K562 (cell line): Measurements from ENCODE around the gene DDAH2. TPM values are rescaled to one million over a fixed set of nuclear protein-coding genes. Genes with fewer than 3 reads are reported as not detected.

Source experiments
- ATAC-seq: fragments of 200-7000 bp; cut with Tn5 transposase; 3 replicates; pipeline ENCODE4 v1.9.1; 2020; ENCODE audit warnings: moderate library complexity
- BruUV-seq: library from RNA; stranded (reverse); fragments of 400-500 nt; replicated peaks from 2 replicates; lab custom pipeline; 2021; lab: Mats Ljungman, UMichigan
- CTCF ChIA-PET: fragments of 300-600 bp; formaldehyde crosslinking; extraction: SDS; loops from one replicate; lab custom pipeline; 2021; ENCODE audit warnings: low intra/inter-chr PET ratio; lab: Yijun Ruan, JAX
- POLR2A ChIA-PET: fragments of 300-600, 350-650 bp; sonication (Branson Sonifier 250); formaldehyde crosslinking; extraction: SDS; loops from one replicate; lab custom pipeline; 2021; ENCODE audit warnings: antibody characterized with exemption, inconsistent platforms; lab: Yijun Ruan, JAX
- DNase-seq, 4 experiments: peaks; one replicate each; pipeline versions ENCODE4 v3.0.0 to v3.0.0-alpha.2; 2011 to 2018; ENCODE audit warnings: low spot score in 3 of 4, mixed read lengths in 3 of 4; ENCODE audit errors: extremely low read depth in 1 of 4
- FAIRE-seq: peaks from 2 replicates; lab custom pipeline; 2011; peaks lifted over from hg19 to GRCh38; lab: Jason Lieb, UNC
- H2AFZ ChIP-seq: 2 replicates; pipeline ENCODE4 v1.6.0; 2011; ENCODE audit warnings: low read depth, low read length, control low read depth, inconsistent platforms
- H3K27ac ChIP-seq: fragments of 200-600 bp; 3 replicates; pipeline ENCODE4 v1.8.0; 2011; ENCODE audit warnings: low read depth, mild to moderate bottlenecking, control low read depth, inconsistent platforms, low read length, moderate library complexity, mixed read lengths; ENCODE audit errors: extremely low read depth
- H3K27me3 ChIP-seq, 2 experiments: fragments of 300-600 bp in 1 of 2; 2 replicates in 1 of 2; 3 replicates in 1 of 2; pipeline versions ENCODE4 v1.6.0 to v1.8.0; 2011; ENCODE audit warnings: inconsistent platforms in 2 of 2, low read length in 2 of 2, mild to moderate bottlenecking in 1 of 2, mixed read lengths in 1 of 2, moderate library complexity in 1 of 2; ENCODE audit not compliant: control insufficient read depth in 2 of 2, insufficient read depth in 2 of 2
- H3K36me3 ChIP-seq: fragments of 300-600 bp; 3 replicates; pipeline ENCODE4 v1.8.0; 2011; ENCODE audit warnings: mild to moderate bottlenecking, low read length, inconsistent platforms; ENCODE audit not compliant: control insufficient read depth, insufficient read depth
- H3K4me1 ChIP-seq, 2 experiments: fragments of 200-600 bp in 1 of 2; replicated peaks in 1 of 2; 2 replicates in 1 of 2; 3 replicates in 1 of 2; pipeline versions ENCODE4 v1.5.1 to v1.8.0; 2011; ENCODE audit warnings: inconsistent platforms in 2 of 2, low read length in 2 of 2, mild to moderate bottlenecking in 1 of 2, mixed read lengths in 1 of 2, moderate library complexity in 1 of 2; ENCODE audit not compliant: control insufficient read depth in 2 of 2, insufficient read depth in 2 of 2
- H3K4me2 ChIP-seq: 2 replicates; pipeline ENCODE4 v1.6.1; 2011; ENCODE audit warnings: low read length, control low read depth, inconsistent platforms, mixed read lengths; ENCODE audit not compliant: insufficient read depth
- H3K4me3 ChIP-seq: fragments of 200-600 bp; sonication (generic), shearing (Covaris generic); 2 replicates; pipeline ENCODE4 v1.5.1; 2016; ENCODE audit warnings: control low read depth, inconsistent platforms
- H3K79me2 ChIP-seq: fragments of 200-600 bp; 3 replicates; pipeline ENCODE4 v1.8.0; 2011; ENCODE audit warnings: low read length, inconsistent platforms; ENCODE audit not compliant: control insufficient read depth, insufficient read depth
- H3K9ac ChIP-seq, 2 experiments: 2 replicates each; pipeline versions ENCODE4 v1.6.0 to v1.6.1; 2011; ENCODE audit warnings: low read depth in 2 of 2, low read length in 2 of 2, control low read depth in 1 of 2, inconsistent platforms in 1 of 2, mild to moderate bottlenecking in 1 of 2, mixed read lengths in 1 of 2; ENCODE audit not compliant: insufficient read depth in 1 of 2
- H3K9me1 ChIP-seq: one replicate; pipeline ENCODE4 v1.6.0; 2011; ENCODE audit warnings: inconsistent platforms, mild to moderate bottlenecking, low read length, moderate library complexity; ENCODE audit not compliant: control insufficient read depth, insufficient read depth
- H3K9me3 ChIP-seq: replicated peaks from 2 replicates; pipeline ENCODE4 v1.5.1; 2011; ENCODE audit warnings: low read depth, low read length, inconsistent platforms; ENCODE audit not compliant: control insufficient read depth, insufficient read depth
- H4K20me1 ChIP-seq: replicated peaks from 2 replicates; pipeline ENCODE4 v1.6.1; 2011; ENCODE audit warnings: low read length, inconsistent platforms, mixed read lengths; ENCODE audit not compliant: control insufficient read depth, insufficient read depth
- DACH1 ChIP-seq: fragments of 450-650 bp; IDR thresholded peaks from 2 replicates; pipeline ENCODE4 v1.6.1; 2018; ENCODE audit not compliant: partially characterized antibody
- ESRRB ChIP-seq: fragments of 250-450 bp; sonication (Bioruptor Pico); IDR thresholded peaks from 2 replicates; pipeline ENCODE4 v1.5.0; 2020; ENCODE audit warnings: mild to moderate bottlenecking, moderate library complexity, borderline replicate concordance
- FOXA3 ChIP-seq, 2 experiments: fragments of 450-650 bp in 1 of 2; sonication (generic) in 1 of 2; formaldehyde crosslinking; IDR thresholded peaks in 1 of 2; conservative IDR thresholded peaks in 1 of 2; 2 replicates each; pipeline versions ENCODE4 v1.4.0 to v1.8.0; 2020 to 2022; ENCODE audit warnings: mild to moderate bottlenecking in 2 of 2, missing genetic modification reagents in 1 of 2
- HMG20A ChIP-seq: fragments of 450-650 bp; formaldehyde crosslinking; conservative IDR thresholded peaks from 2 replicates; pipeline ENCODE4 v1.4.0; 2020; ENCODE audit warnings: mild to moderate bottlenecking, mixed read lengths
- RBM25 ChIP-seq: fragments of 200-400 bp; formaldehyde crosslinking; IDR thresholded peaks from 2 replicates; pipeline ENCODE4 v1.6.1; 2018; ENCODE audit warnings: low read length, low read depth, moderate library complexity; ENCODE audit not compliant: severe bottlenecking
- SNRNP70 ChIP-seq: fragments of 200-400 bp; formaldehyde crosslinking; optimal IDR thresholded peaks from 2 replicates; pipeline ENCODE3; 2017; ENCODE audit warnings: low read depth, low read length
- TAF7 ChIP-seq: fragments of 450-650 bp; IDR thresholded peaks from 2 replicates; pipeline ENCODE4 v1.6.1; 2016; ENCODE audit warnings: missing genetic modification characterization, missing compliant biosample characterization
- TCF15 ChIP-seq: fragments of 250-450 bp; sonication (Bioruptor Pico); IDR thresholded peaks from 2 replicates; pipeline ENCODE4 v1.8.0; 2022; ENCODE audit warnings: moderate library complexity, mild to moderate bottlenecking, inconsistent platforms
- ZBTB11 ChIP-seq, 3 experiments: fragments of 200-800 bp in 1 of 3; fragments of 250-450 bp in 1 of 3; fragments of 450-650 bp in 1 of 3; sonication (Bioruptor Pico) in 1 of 3; sonication (Bioruptor generic) in 1 of 3; formaldehyde crosslinking in 1 of 3; IDR thresholded peaks; 2 replicates each; pipeline versions ENCODE4 v1.6.1 to v1.8.0; 2016 to 2022; ENCODE audit warnings: mild to moderate bottlenecking in 2 of 3, missing genetic modification characterization in 2 of 3, missing compliant biosample characterization in 1 of 3, moderate library complexity in 1 of 3
- ZNF197 ChIP-seq: fragments of 200-800 bp; sonication (Bioruptor generic); IDR thresholded peaks from 2 replicates; pipeline ENCODE4 v1.6.1; 2016; ENCODE audit warnings: low read depth, missing genetic modification characterization, missing compliant biosample characterization
- WGBS: fragments of 100-300 bp; shearing (Covaris generic); methylation state at CpG from one replicate; pipeline ENCODE4 v1.1.6; 2016; ENCODE audit warnings: low coverage, mixed read lengths; ENCODE audit not compliant: insufficient coverage; ENCODE audit errors: missing lambda C conversion rate; 5-methylcytosine and 5-hydroxymethylcytosine counted together
- in situ Hi-C: fragments of 300-500 bp; cut with MboI; formaldehyde crosslinking; loops from 4 replicates; pipeline ENCODE4 v1.15.0; 2018; ENCODE audit warnings: inconsistent platforms, mixed read lengths
- intact Hi-C: fragments of 100-400 bp; cut with micrococcal nuclease; formaldehyde crosslinking; loops from 2 replicates; pipeline ENCODE4 v1.14.2; 2022
- polyA plus RNA-seq, 8 experiments: library from polyadenylated mRNA; depleted of rRNA in 4 of 8; stranded (reverse) in 5 of 8; unstranded in 3 of 8; fragments of >200 nt; fragmentation: Nextera tagmentation in 2 of 8; fragmentation: Illumina TruSeq in 1 of 8; extraction: Ambion mirVana in 2 of 8; extraction: Trizol in 1 of 8; gene quantifications; 2 replicates each; pipeline versions ENCODE4 v1.2.1 to v1.2.3, GENCODE V29; 2011 to 2014; ENCODE audit warnings: inconsistent platforms in 1 of 8, missing spikeins in 1 of 8
- total RNA-seq, 7 experiments: library from RNA; depleted of rRNA in 6 of 7; stranded (reverse); fragments of >200 nt in 6 of 7; fragmentation: Illumina TruSeq in 2 of 7; extraction: Trizol in 2 of 7; gene quantifications; 2 replicates each; pipeline versions ENCODE4 v1.2.1 to v1.2.3, GENCODE V29; 2011 to 2021; ENCODE audit warnings: low replicate concordance in 1 of 7
- TF ChIP-seq, protein P1 (sequence below), 3 experiments: fragments of 200-800 bp in 1 of 3; sonication (Bioruptor generic) in 1 of 3; sonication (generic) in 1 of 3; formaldehyde crosslinking in 1 of 3; IDR thresholded peaks; 2 replicates each; pipeline versions ENCODE4 v1.6.1 to v1.8.0; 2016 to 2022; ENCODE audit warnings: mild to moderate bottlenecking in 2 of 3, missing compliant biosample characterization in 2 of 3, missing genetic modification characterization in 2 of 3, missing genetic modification reagents in 1 of 3
- TF ChIP-seq, protein P2 (sequence below): fragments of 250-450 bp; sonication (Bioruptor Pico); IDR thresholded peaks from 2 replicates; pipeline ENCODE4 v1.5.0; 2020; ENCODE audit warnings: mild to moderate bottlenecking

DDAH2 gene
- total and polyA plus RNA-seq, 9 of the 15 experiments (the other 6 are each of a cell fraction or from before 2014, with no cell fraction given) = 1.8 to 45.4 (median 21.4) TPM

GRCh38 chr6:31777667-31778050, 48.6 kb upstream of the DDAH2 start:
- Histone ChIP-seq H4K20me1 (no peaks in the 10 kb centered on the region), H2AFZ (no peak overlapping the region), H3K36me3 (peaks cover 53% of the 10 kb centered on the region; the same call in 2 of the 3 replicates), H3K4me1 (peaks cover 43 to 86% of the 10 kb centered on the region in 2 experiments), H3K9me1 (peaks cover 6% of the 10 kb centered on the region), H3K9ac (peak overlapping the region; percentile 64 to 88; a peak in 3 of 4 replicates), H3K4me3 (no peak overlapping the region), H3K27me3 (no peaks in the 10 kb centered on the region), H3K4me2 (peak overlapping the region; percentile 56), H3K27ac (peak overlapping the region; percentile 87), H3K9me3 (no peaks in the 10 kb centered on the region), H3K79me2 (no peaks in the 10 kb centered on the region)
- CTCF ChIA-PET = interaction anchor here (0.7 to 1.1 kb wide), 2 partner anchors 52 to 231 kb away, joined by 3 to 4 read pairs; partner anchors contain the start of gene ATP6V1G2
- DNase-seq = peak in 1 of 4 experiments; percentile 64
- in situ Hi-C loops (no loop called here), intact Hi-C loops (loop anchor here (2.0 to 10.0 kb wide), 2 partner anchors 17 to 233 kb away; partner anchors contain the start of genes ATP6V1G2, DDX39B, NFKBIL1 and VARS1)
- peak; percentile 1 for ATAC-seq
- 47% methylated on average over 5 of the region's 5 CpGs for WGBS
- no TSS peak for BruUV-seq
- FAIRE-seq = no peak
- POLR2A ChIA-PET = interaction anchor here (0.6 to 8.8 kb wide), 29 partner anchors 9 to 1080 kb away, joined by 3 to 47 read pairs (median 5); partner anchors contain the start of genes ABHD16A, BAG6, DDAH2 and GPANK1
- TF ChIP-seq ZNF197 (CRISPR knock-in tag) (0 out of 2 replicates have a peak, but pooled peaks have one; percentile 6), TAF7 (tag) (0 out of 2 replicates have a peak, but pooled peaks have one; percentile 4), HMG20A (CRISPR knock-in tag) (no peak), RBM25 (no peak), ZBTB11 (CRISPR knock-in tag; IDR thresholded peaks at IDR 0.05) (0 out of 6 replicates have a peak, but pooled peaks of 1 of the 3 experiments have one; percentile 5), DACH1 (no peak), ESRRB (CRISPR knock-in tag) (no peak), FOXA3 (CRISPR knock-in tag; conservative IDR thresholded peaks at IDR 0.05 in 1 of 2, IDR thresholded peaks at IDR 0.05 in 1 of 2) (0 out of 4 replicates have a peak, but pooled peaks of 1 of the 2 experiments have one; percentile 58), TCF15 (CRISPR knock-in tag) (peak; percentile 68; the same call in 1 of the 2 replicates), SNRNP70 (peak; percentile 2)
- TF ChIP-seq, protein P1, sequence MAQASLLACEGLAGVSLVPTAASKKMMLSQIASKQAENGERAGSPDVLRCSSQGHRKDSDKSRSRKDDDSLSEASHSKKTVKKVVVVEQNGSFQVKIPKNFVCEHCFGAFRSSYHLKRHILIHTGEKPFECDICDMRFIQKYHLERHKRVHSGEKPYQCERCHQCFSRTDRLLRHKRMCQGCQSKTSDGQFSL (CRISPR knock-in tag; IDR thresholded peaks at IDR 0.05) = peak; percentile 94
- TF ChIP-seq, protein P1 (tag; IDR thresholded peaks at IDR 0.05) = no peak; a peak in 1 of 4 replicates
- TF ChIP-seq, protein P2, sequence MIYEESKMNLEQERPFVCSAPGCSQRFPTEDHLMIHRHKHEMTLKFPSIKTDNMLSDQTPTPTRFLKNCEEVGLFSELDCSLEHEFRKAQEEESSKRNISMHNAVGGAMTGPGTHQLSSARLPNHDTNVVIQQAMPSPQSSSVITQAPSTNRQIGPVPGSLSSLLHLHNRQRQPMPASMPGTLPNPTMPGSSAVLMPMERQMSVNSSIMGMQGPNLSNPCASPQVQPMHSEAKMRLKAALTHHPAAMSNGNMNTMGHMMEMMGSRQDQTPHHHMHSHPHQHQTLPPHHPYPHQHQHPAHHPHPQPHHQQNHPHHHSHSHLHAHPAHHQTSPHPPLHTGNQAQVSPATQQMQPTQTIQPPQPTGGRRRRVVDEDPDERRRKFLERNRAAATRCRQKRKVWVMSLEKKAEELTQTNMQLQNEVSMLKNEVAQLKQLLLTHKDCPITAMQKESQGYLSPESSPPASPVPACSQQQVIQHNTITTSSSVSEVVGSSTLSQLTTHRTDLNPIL (CRISPR knock-in tag) = no peak
